ENCODE results near the gene PPP3CA. TPM values are rescaled to one million over a fixed set of nuclear protein-coding genes. Genes with fewer than 3 reads are reported as not detected.

PPP3CA gene
- total RNA-seq, 1 donor from 2014 or later = 64.5 TPM

DNA sequence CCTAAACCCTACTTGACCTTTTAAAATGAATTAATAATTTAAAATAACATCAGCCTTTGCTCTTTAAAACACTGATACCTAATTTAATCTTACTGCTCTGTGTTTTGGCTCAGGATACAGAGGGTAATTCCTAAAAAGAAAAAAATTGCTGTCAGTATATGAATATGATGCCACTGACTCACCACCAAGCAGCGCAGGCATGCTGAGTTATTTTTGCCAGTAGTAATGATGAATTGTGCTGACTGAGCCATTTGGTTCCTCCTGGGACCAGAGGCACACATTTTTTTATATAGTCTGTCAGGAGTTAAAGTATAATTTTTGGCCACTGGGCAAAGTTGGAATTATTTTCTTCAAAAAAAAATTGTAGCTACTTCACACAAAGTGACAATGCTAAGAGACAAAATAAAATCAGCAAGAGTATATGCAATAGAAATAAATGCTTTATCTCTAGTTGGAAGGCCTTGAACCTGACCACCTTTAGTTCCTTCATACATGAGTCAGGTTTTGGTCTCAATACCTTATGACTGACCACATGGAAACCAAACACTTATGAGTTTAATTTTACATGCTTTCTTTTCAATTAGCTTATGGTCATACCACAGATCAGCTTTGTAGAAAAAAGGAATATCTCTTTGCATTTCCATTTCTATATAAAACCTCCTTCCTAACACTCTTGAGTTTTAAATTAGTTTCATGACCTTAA, 115.1 kb downstream of the PPP3CA start:
- Histone ChIP-seq H3K27ac (no peak overlapping the region), H3K9me3 (no peaks in the 10 kb centered on the region), H3K36me3 (no peaks in the 10 kb centered on the region), H3K4me3 (no peak overlapping the region), H3K27me3 (no peaks in the 10 kb centered on the region), H3K4me1 (peaks cover 0 to 8% of the 10 kb centered on the region in 2 donors)
- intact Hi-C loops (cut with DNase I) = no loop called here
- TF ChIP-seq, protein P1, sequence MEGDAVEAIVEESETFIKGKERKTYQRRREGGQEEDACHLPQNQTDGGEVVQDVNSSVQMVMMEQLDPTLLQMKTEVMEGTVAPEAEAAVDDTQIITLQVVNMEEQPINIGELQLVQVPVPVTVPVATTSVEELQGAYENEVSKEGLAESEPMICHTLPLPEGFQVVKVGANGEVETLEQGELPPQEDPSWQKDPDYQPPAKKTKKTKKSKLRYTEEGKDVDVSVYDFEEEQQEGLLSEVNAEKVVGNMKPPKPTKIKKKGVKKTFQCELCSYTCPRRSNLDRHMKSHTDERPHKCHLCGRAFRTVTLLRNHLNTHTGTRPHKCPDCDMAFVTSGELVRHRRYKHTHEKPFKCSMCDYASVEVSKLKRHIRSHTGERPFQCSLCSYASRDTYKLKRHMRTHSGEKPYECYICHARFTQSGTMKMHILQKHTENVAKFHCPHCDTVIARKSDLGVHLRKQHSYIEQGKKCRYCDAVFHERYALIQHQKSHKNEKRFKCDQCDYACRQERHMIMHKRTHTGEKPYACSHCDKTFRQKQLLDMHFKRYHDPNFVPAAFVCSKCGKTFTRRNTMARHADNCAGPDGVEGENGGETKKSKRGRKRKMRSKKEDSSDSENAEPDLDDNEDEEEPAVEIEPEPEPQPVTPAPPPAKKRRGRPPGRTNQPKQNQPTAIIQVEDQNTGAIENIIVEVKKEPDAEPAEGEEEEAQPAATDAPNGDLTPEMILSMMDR (IDR thresholded peaks at IDR 0.05) = no peak
- DNase-seq (ENCODE audit: low spot score in 2 of 2) = peak; percentile 10 to 69

DNA sequence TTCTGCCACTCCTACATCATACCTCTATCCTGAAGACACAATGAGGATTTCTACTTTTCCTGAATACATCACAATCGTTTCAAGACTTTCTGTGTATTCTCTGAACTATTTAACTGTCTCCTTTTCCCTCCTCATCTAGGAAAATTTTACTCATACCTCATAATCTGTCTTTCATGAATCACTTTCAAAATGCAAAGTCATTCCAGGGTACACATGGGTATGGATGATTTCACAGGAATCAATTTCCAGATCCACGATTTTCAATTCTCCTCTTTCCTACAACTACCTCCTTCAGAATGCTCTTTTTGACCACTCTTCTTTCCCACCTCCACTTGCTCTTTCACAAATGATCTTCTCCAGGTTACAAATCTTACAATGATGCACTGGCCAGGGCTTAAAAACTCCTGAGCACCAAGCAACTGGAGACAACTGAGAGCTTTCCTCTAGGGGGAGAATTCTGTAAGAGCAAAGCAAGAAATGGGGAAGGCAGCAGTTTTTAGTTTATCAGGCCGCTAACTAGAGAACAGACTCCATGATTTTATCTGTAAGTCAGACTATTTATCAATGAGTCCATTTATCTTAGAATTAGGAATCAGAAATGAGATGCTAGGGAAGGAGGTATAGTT, 116.4 kb downstream of the PPP3CA start:
- intact Hi-C loops (cut with DNase I) = no loop called here
- Histone ChIP-seq H3K9me3 (no peaks in the 10 kb centered on the region), H3K36me3 (no peaks in the 10 kb centered on the region), H3K27me3 (no peaks in the 10 kb centered on the region), H3K27ac (no peak overlapping the region), H3K4me3 (no peak overlapping the region), H3K4me1 (peaks cover 0 to 8% of the 10 kb centered on the region in 2 donors)
- TF ChIP-seq, protein P1 (IDR thresholded peaks at IDR 0.05) = no peak
- no peak for DNase-seq (ENCODE audit: low spot score in 2 of 2)

DNA sequence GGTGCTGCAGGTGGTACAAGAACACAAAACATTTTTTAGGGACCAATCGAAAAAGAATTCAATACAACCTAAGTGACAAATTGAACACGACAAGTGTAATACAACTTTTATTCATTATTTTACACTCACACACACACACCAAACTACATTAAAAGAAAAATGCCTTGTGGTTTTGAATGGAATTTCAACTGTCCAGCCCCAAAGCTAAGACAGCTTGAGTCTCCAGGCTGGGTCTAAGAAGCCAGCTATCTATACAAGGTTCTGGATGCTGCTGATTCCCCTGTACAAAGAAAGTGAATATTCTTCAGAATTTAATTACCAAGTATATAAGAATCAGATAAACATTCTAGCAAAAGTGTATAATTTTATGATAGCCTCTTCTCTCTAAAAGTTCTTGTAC, 118.2 kb downstream of the PPP3CA start:
- no peak for DNase-seq (ENCODE audit: low spot score in 2 of 2)
- no peak overlapping the region for H3K27ac ChIP-seq
- no peak overlapping the region for H3K4me3 ChIP-seq
- no peaks in the 10 kb centered on the region for H3K9me3 ChIP-seq
- intact Hi-C loops (cut with DNase I) = no loop called here
- no peaks in the 10 kb centered on the region for H3K27me3 ChIP-seq
- TF ChIP-seq, protein P1 (IDR thresholded peaks at IDR 0.05) = no peak
- H3K4me1 ChIP-seq = peaks cover 0 to 8% of the 10 kb centered on the region in 2 donors
- H3K36me3 ChIP-seq = no peaks in the 10 kb centered on the region

DNA sequence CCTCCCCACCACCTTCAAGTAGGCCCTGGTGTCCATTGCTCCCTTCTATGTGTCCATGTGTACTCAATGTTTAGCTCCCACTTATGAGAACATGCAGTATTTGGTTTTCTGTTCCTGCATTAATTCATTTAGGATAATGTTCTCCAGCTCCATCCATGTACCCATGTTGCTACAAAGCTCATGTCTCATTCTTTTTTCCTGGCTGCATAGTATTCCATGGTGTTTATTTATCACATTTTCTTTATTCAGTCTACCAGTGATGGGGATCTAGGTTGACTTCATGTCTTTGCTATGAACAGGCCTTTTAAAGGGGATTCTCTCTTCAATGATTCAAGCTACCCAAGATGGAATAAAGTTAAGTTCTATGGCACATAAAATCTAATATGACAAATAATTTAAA, 119.6 kb downstream of the PPP3CA start:
- intact Hi-C loops (cut with DNase I) = no loop called here
- Histone ChIP-seq H3K4me3 (no peak overlapping the region), H3K9me3 (no peaks in the 10 kb centered on the region), H3K4me1 (peaks cover 0 to 13% of the 10 kb centered on the region in 2 donors), H3K36me3 (no peaks in the 10 kb centered on the region), H3K27me3 (no peaks in the 10 kb centered on the region), H3K27ac (no peak overlapping the region)
- DNase-seq (ENCODE audit: low spot score in 2 of 2) = no peak
- TF ChIP-seq, protein P1 (IDR thresholded peaks at IDR 0.05) = no peak

DNA sequence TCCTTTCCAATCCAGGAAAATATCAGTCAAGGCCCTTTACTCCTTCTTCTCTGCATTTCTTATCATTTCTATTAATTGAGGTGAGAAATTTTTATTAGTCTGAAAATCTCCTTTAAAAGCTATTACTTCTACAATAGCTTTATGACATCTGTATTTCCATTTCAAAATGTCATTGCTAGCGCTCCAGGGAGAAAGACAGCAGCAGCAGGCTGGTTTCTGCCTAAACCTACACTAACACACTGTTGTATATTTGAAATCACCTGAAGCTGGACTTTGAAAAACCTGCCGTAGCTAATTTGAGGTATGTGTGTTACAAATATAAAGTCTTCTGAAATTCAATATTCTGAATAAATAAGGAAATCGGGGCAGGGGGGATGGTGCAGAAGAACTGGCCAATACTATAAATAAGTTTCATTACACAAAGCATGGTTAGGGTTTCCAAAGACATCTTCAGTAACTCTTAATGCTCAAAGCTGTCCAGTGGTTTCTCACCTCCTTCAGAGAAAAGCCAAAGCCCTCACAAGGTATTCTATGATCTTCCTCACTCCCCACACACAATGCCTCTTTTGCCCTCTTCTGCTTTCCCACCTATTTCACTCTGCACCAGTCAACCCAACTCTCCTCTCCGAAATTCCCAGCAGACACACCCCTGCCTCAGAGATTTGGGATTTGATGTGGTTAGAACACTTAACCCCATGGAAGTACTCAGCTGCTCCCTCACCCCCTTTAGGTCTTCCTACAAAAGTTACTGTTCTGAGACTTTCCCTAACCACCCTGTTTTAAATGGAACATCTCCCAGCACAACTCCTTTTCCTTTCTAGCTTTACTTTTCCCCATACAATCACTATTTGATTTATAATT, 122.7 kb downstream of the PPP3CA start:
- Histone ChIP-seq H3K9me3 (no peaks in the 10 kb centered on the region), H3K4me3 (no peak overlapping the region), H3K27me3 (no peaks in the 10 kb centered on the region), H3K4me1 (peaks cover 0 to 6% of the 10 kb centered on the region in 2 donors), H3K36me3 (no peaks in the 10 kb centered on the region), H3K27ac (no peak overlapping the region)
- no peak for DNase-seq (ENCODE audit: low spot score in 2 of 2)
- TF ChIP-seq, protein P1 (IDR thresholded peaks at IDR 0.05) = no peak
- intact Hi-C loops (cut with DNase I) = no loop called here
